Gastrocnemius medialis (tissue), 4 donors: ENCODE measurements around the gene KCMF1. TPM values are rescaled to one million over a fixed set of nuclear protein-coding genes. Genes with fewer than 3 reads are reported as not detected.

ENCODE experiments used
- ATAC-seq, 2 donors: fragments of 150-250 bp; one replicate each; pipeline ENCODE4 v1.9.1; 2016
- DNase-seq, 2 donors: peaks; one replicate each; pipeline ENCODE4 v3.0.0-alpha.2; 2019
- H3K27ac ChIP-seq, 4 donors: fragments of 200-600 bp; sonication (generic); 1 replicate in 1 of 4; 2 replicates in 3 of 4; pipeline ENCODE4 v1.5.1; 2016 to 2018; ENCODE audit warnings: mild to moderate bottlenecking in 2 of 4, moderate library complexity in 1 of 4
- H3K27me3 ChIP-seq, 3 donors: fragments of 200-600 bp; sonication (generic) in 2 of 3; 1 replicate in 1 of 3; 2 replicates in 2 of 3; pipeline versions ENCODE4 v1.5.1 to v1.6.0; 2016 to 2019; ENCODE audit warnings: mild to moderate bottlenecking in 1 of 3, moderate library complexity in 1 of 3
- H3K36me3 ChIP-seq, 2 donors: fragments of 200-600 bp; sonication (generic) in 1 of 2; one replicate each; pipeline ENCODE4 v1.5.1; 2017 to 2018
- H3K4me1 ChIP-seq, 2 donors: fragments of 200-600 bp; sonication (generic) in 1 of 2; one replicate each; pipeline ENCODE4 v1.5.1; 2016 to 2017; ENCODE audit warnings: mild to moderate bottlenecking in 2 of 2
- H3K4me3 ChIP-seq, 4 donors: fragments of 200-600 bp; sonication (generic) in 3 of 4; 1 replicate in 1 of 4; 2 replicates in 3 of 4; pipeline ENCODE4 v1.5.1; 2016 to 2019; ENCODE audit warnings: mild to moderate bottlenecking in 2 of 4
- H3K9me3 ChIP-seq, 3 donors: fragments of 200-600 bp; sonication (generic) in 2 of 3; 1 replicate in 1 of 3; 2 replicates in 2 of 3; pipeline ENCODE4 v1.5.1; 2016 to 2019
- POLR2A ChIP-seq, 2 donors: fragments of 450-650 bp; IDR thresholded peaks; one replicate each; pipeline ENCODE4 v1.6.1; 2017; ENCODE audit warnings: antibody characterized with exemption in 2 of 2, mild to moderate bottlenecking in 2 of 2, moderate library complexity in 2 of 2
- in situ Hi-C, 4 donors: fragments of 200-750 bp; cut with MboI; loops; one replicate each; pipeline versions ENCODE4 v1.15.0 to v1.8.0; 2017; ENCODE audit warnings: low sequenced_read_pairs in 4 of 4
- intact Hi-C: fragments of 100-400 bp; cut with DNase I; formaldehyde crosslinking; loops from one replicate; pipeline ENCODE4 v1.15.1; 2023; ENCODE audit warnings: low total_unique reads
- total RNA-seq, 4 donors: library from RNA; depleted of rRNA; stranded (reverse); fragments of >200 nt; gene quantifications; one replicate each; pipeline versions ENCODE4 v1.1.0 to v1.2.3, GENCODE V29; 2016
- TF ChIP-seq, protein P1 (sequence below), 5 experiments: fragments of 450-650 bp in 3 of 5; fragments of 200-600 bp in 2 of 5; sonication (generic) in 2 of 5; IDR thresholded peaks in 4 of 5; conservative IDR thresholded peaks in 1 of 5; 1 replicate in 4 of 5; 2 replicates in 1 of 5; pipeline ENCODE4 v1.5.1; 2016 to 2019; ENCODE audit warnings: antibody characterized with exemption in 5 of 5, mild to moderate bottlenecking in 3 of 5, moderate library complexity in 3 of 5

The KCMF1 gene
- total RNA-seq, 4 donors from 2014 or later, result 158 to 178 (median 165) TPM

DNA sequence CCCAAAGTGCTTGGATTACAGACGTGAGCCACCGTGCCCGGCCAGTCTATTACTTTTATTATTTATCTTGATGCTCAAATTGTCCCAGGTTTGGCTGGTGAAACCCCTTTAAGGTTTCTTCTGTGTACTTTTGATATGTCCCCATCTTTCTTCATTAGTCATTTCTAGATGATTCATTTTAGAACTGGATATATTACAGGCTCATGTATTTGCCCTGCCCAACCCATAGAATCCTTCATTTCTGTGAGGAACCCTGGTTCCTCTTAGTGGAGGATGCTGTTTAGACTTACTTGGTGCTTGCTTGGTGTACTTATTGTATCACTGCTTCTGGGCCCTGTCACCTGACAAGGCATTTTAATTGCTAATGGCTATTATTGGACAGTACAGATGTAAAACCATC, 40.1 kb downstream of the KCMF1 start:
- DNase-seq, result no peak
- no peaks in the 10 kb centered on the region for H3K27me3 ChIP-seq
- TF ChIP-seq, protein P1, sequence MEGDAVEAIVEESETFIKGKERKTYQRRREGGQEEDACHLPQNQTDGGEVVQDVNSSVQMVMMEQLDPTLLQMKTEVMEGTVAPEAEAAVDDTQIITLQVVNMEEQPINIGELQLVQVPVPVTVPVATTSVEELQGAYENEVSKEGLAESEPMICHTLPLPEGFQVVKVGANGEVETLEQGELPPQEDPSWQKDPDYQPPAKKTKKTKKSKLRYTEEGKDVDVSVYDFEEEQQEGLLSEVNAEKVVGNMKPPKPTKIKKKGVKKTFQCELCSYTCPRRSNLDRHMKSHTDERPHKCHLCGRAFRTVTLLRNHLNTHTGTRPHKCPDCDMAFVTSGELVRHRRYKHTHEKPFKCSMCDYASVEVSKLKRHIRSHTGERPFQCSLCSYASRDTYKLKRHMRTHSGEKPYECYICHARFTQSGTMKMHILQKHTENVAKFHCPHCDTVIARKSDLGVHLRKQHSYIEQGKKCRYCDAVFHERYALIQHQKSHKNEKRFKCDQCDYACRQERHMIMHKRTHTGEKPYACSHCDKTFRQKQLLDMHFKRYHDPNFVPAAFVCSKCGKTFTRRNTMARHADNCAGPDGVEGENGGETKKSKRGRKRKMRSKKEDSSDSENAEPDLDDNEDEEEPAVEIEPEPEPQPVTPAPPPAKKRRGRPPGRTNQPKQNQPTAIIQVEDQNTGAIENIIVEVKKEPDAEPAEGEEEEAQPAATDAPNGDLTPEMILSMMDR (IDR thresholded peaks at IDR 0.05 in 4 of 5, conservative IDR thresholded peaks at IDR 0.05 in 1 of 5), result no peak
- TF ChIP-seq POLR2A (IDR thresholded peaks at IDR 0.05), result no peak
- H3K36me3 ChIP-seq, result peaks cover 0 to 6% of the 10 kb centered on the region in 2 donors
- no peak overlapping the region for H3K27ac ChIP-seq
- in situ Hi-C loops, result no loop called here
- intact Hi-C loops, result no loop called here
- ATAC-seq, result peak in 1 of 2 donors; percentile 41
- no peaks in the 10 kb centered on the region for H3K9me3 ChIP-seq
- H3K4me1 ChIP-seq, result peaks cover 54 to 55% of the 10 kb centered on the region in 2 donors
- no peak overlapping the region for H3K4me3 ChIP-seq

DNA sequence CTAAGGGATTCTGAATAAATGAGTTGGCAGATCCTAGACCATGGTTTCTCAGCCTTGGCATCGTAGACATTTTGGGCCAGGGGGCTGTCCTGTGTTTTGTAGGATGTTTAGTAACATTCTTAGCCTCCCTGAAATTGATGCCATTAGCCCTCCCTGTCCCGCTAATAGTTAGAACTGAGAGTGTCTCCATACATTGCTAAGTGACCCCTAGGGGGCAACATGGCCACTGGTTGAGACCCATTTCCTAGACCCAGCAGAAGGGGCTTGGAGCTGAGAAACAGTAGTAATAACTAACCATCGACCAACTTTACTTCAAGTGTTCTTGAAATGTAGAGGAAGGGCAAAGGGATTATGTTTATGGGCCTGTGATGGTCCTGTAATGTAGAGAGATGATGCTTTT, 40.8 kb downstream of the KCMF1 start:
- Histone ChIP-seq H3K4me1 (peaks cover 60% of the 10 kb centered on the region in 2 donors), H3K4me3 (no peak overlapping the region), H3K36me3 (peaks cover 0 to 6% of the 10 kb centered on the region in 2 donors), H3K27ac (no peak overlapping the region), H3K9me3 (no peaks in the 10 kb centered on the region), H3K27me3 (no peaks in the 10 kb centered on the region)
- ATAC-seq (no peak), DNase-seq (no peak)
- in situ Hi-C loops (no loop called here), intact Hi-C loops (no loop called here)
- TF ChIP-seq POLR2A (IDR thresholded peaks at IDR 0.05), result no peak
- TF ChIP-seq, protein P1 (IDR thresholded peaks at IDR 0.05 in 4 of 5, conservative IDR thresholded peaks at IDR 0.05 in 1 of 5), result no peak

DNA sequence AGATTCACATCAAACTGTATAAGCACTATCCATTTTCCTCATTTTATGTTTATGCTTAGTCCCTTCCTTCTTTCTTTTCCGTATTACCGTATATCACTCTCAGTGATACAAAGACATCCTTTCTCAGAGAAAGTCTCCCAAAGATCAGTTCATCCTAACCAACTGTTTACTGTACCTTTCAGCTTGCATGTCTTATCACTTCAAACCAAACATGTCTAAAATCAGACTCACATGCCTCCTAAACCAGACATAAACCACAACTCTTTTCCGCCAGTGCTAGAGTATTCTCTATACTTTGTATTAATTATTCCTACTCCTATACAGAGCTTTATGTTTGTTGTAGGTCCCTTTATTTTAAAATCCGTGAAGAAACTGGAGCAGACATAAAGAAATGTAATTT, 41.5 kb downstream of the KCMF1 start:
- TF ChIP-seq POLR2A (IDR thresholded peaks at IDR 0.05), result no peak
- TF ChIP-seq, protein P1 (IDR thresholded peaks at IDR 0.05 in 4 of 5, conservative IDR thresholded peaks at IDR 0.05 in 1 of 5), result no peak
- DNase-seq, result no peak
- in situ Hi-C loops, result no loop called here
- Histone ChIP-seq H3K27me3 (no peaks in the 10 kb centered on the region), H3K9me3 (no peaks in the 10 kb centered on the region), H3K27ac (no peak overlapping the region), H3K4me3 (no peak overlapping the region), H3K36me3 (peaks cover 0 to 5% of the 10 kb centered on the region in 2 donors), H3K4me1 (peaks cover 59 to 60% of the 10 kb centered on the region in 2 donors)
- ATAC-seq, result no peak
- intact Hi-C loops, result no loop called here

- no peaks in the 10 kb centered on the region for H3K27me3 ChIP-seq
- H3K4me3 ChIP-seq, result no peak overlapping the region
- H3K27ac ChIP-seq, result no peak overlapping the region
- H3K9me3 ChIP-seq, result no peaks in the 10 kb centered on the region
- intact Hi-C loops, result no loop called here
- in situ Hi-C loops, result no loop called here
- TF ChIP-seq, protein P1 (IDR thresholded peaks at IDR 0.05 in 4 of 5, conservative IDR thresholded peaks at IDR 0.05 in 1 of 5), result no peak
- no peak for TF ChIP-seq POLR2A (IDR thresholded peaks at IDR 0.05)
- ATAC-seq (no peak), DNase-seq (no peak)
- H3K4me1 ChIP-seq, result peaks cover 62% of the 10 kb centered on the region in 2 donors
- H3K36me3 ChIP-seq, result peaks cover 0 to under 1% of the 10 kb centered on the region in 2 donors
Measured at GRCh38 chr2:85012855-85013254, 41.9 kb downstream of the KCMF1 start.
